GM12878 (cell line): ENCODE measurements around the gene NAP1L5. TPM values are rescaled to one million over a fixed set of nuclear protein-coding genes. Genes with fewer than 3 reads are reported as not detected.

Experiments used
- ATAC-seq: fragments of 200-7000 bp; cut with Tn5 transposase; 3 replicates; pipeline ENCODE4 v1.9.1; 2020; ENCODE audit warnings: mild to moderate bottlenecking, moderate library complexity
- BruUV-seq: library from RNA; stranded (reverse); fragments of 400-500 nt; replicated peaks from 2 replicates; lab custom pipeline; 2021; lab: Mats Ljungman, UMichigan
- CTCF ChIA-PET: fragments of 300-600 bp; sonication (Branson Sonifier 250); formaldehyde crosslinking; extraction: SDS; loops from one replicate; lab custom pipeline; 2021; ENCODE audit warnings: inconsistent platforms; lab: Yijun Ruan, JAX
- POLR2A ChIA-PET: fragments of 350-600 bp; formaldehyde crosslinking; extraction: SDS; loops from one replicate; lab custom pipeline; 2021; ENCODE audit warnings: inconsistent platforms; lab: Charles Lee
- RAD21 ChIA-PET: fragments of 300-600 bp; sonication (Branson Sonifier 250); formaldehyde crosslinking; loops from one replicate; lab custom pipeline; 2023; ENCODE audit warnings: antibody characterized with exemption; ENCODE audit not compliant: unreplicated experiment; lab: Charles Lee
- SMC1A ChIA-PET: fragments of 300-600 bp; sonication (Branson Sonifier 250); formaldehyde crosslinking; loops from one replicate; lab custom pipeline; 2023; ENCODE audit not compliant: unreplicated experiment, uncharacterized antibody; lab: Charles Lee
- DNase-seq: peaks from one replicate; pipeline ENCODE4 v3.0.0-alpha.2; 2011; ENCODE audit warnings: low read depth, low spot score
- FAIRE-seq: peaks from 3 replicates; lab custom pipeline; 2011; peaks lifted over from hg19 to GRCh38; lab: Jason Lieb, UNC
- H2AFZ ChIP-seq: 2 replicates; pipeline ENCODE4 v1.6.0; 2011; ENCODE audit warnings: low read depth, low read length, control low read depth; ENCODE audit not compliant: control insufficient read depth
- H3K27ac ChIP-seq: 2 replicates; pipeline ENCODE4 v1.5.1; 2011; ENCODE audit warnings: control low read depth; ENCODE audit not compliant: control insufficient read depth, insufficient read depth
- H3K27me3 ChIP-seq, 2 experiments: replicated peaks in 1 of 2; 2 replicates each; pipeline versions ENCODE4 v1.6.0 to v1.6.1; 2011; ENCODE audit warnings: low read length in 1 of 2; ENCODE audit not compliant: control insufficient read depth in 2 of 2, insufficient read depth in 2 of 2
- H3K36me3 ChIP-seq, 2 experiments: 2 replicates each; pipeline ENCODE4 v1.5.1; 2011; ENCODE audit warnings: low read length in 1 of 2; ENCODE audit not compliant: control insufficient read depth in 2 of 2, insufficient read depth in 2 of 2
- H3K4me1 ChIP-seq: 2 replicates; pipeline ENCODE4 v1.6.1; 2011; ENCODE audit warnings: mild to moderate bottlenecking, low read length, moderate library complexity, mixed read lengths; ENCODE audit not compliant: control insufficient read depth, insufficient read depth
- H3K4me2 ChIP-seq: 2 replicates; pipeline ENCODE4 v1.6.0; 2011; ENCODE audit warnings: control low read depth; ENCODE audit not compliant: control insufficient read depth, insufficient read depth
- H3K4me3 ChIP-seq: fragments of 200-600 bp; sonication (generic); 2 replicates; pipeline ENCODE4 v1.5.1; 2016
- H3K79me2 ChIP-seq: 2 replicates; pipeline ENCODE4 v1.6.0; 2011; ENCODE audit warnings: low read length; ENCODE audit not compliant: control insufficient read depth, insufficient read depth
- H3K9ac ChIP-seq: 2 replicates; pipeline ENCODE4 v1.8.0; 2011; ENCODE audit warnings: low read length, control low read depth, mixed read lengths; ENCODE audit not compliant: control insufficient read depth, insufficient read depth
- H3K9me3 ChIP-seq: replicated peaks from 3 replicates; pipeline ENCODE4 v1.5.1; 2011; ENCODE audit warnings: mild to moderate bottlenecking, low read length; ENCODE audit not compliant: control insufficient read depth, insufficient read depth
- H4K20me1 ChIP-seq: 2 replicates; pipeline ENCODE4 v1.6.0; 2011; ENCODE audit not compliant: control insufficient read depth, insufficient read depth
- BHLHE40 ChIP-seq, 2 experiments: fragments of 450-650 bp in 1 of 2; IDR thresholded peaks; 2 replicates each; pipeline ENCODE4 v1.6.1; 2011 to 2017; ENCODE audit warnings: low read depth in 2 of 2, borderline replicate concordance in 1 of 2, improper control_type of control experiment in 1 of 2, low read length in 1 of 2, mild to moderate bottlenecking in 1 of 2
- CHD1 ChIP-seq: IDR thresholded peaks from 2 replicates; pipeline ENCODE4 v1.6.1; 2012; ENCODE audit warnings: low read depth, low read length, improper control_type of control experiment
- E2F8 ChIP-seq: fragments of 450-650 bp; IDR thresholded peaks from 2 replicates; pipeline ENCODE4 v1.6.1; 2018; ENCODE audit warnings: mild to moderate bottlenecking, low read depth, moderate library complexity; ENCODE audit not compliant: partially characterized antibody
- IRF4 ChIP-seq: IDR thresholded peaks from 2 replicates; pipeline ENCODE4 v1.6.1; 2011; ENCODE audit warnings: low read depth, low read length
- JUNB ChIP-seq: IDR thresholded peaks from 2 replicates; pipeline ENCODE4 v1.6.1; 2016; ENCODE audit warnings: antibody characterized with exemption, mild to moderate bottlenecking
- KAT2A ChIP-seq: conservative IDR thresholded peaks from 2 replicates; pipeline ENCODE4 v1.6.1; 2011; ENCODE audit warnings: low read depth, low read length; ENCODE audit not compliant: control insufficient read depth
- LARP7 ChIP-seq: fragments of 450-650 bp; IDR thresholded peaks from 2 replicates; pipeline ENCODE4 v1.6.1; 2017; ENCODE audit warnings: mild to moderate bottlenecking
- MYB ChIP-seq: fragments of 150-350 bp; IDR thresholded peaks from 2 replicates; pipeline ENCODE4 v1.6.1; 2014; ENCODE audit warnings: mild to moderate bottlenecking, low read depth, low read length, borderline replicate concordance
- NFYA ChIP-seq: IDR thresholded peaks from 2 replicates; pipeline ENCODE4 v1.6.1; 2011; ENCODE audit warnings: low read depth, mild to moderate bottlenecking, low read length, improper control_type of control experiment, borderline replicate concordance
- PML ChIP-seq: IDR thresholded peaks from 2 replicates; pipeline ENCODE4 v1.6.1; 2012; ENCODE audit warnings: low read length, inconsistent platforms
- POU2F2 ChIP-seq: IDR thresholded peaks from 3 replicates; pipeline ENCODE4 v1.6.1; 2011; ENCODE audit warnings: low read depth, mild to moderate bottlenecking, low read length, borderline replicate concordance
- RELB ChIP-seq: fragments of 450-650 bp; IDR thresholded peaks from 2 replicates; pipeline ENCODE4 v1.6.1; 2017; ENCODE audit warnings: low read depth, mild to moderate bottlenecking, moderate library complexity
- SMAD5 ChIP-seq: IDR thresholded peaks from 2 replicates; pipeline ENCODE4 v1.6.1; 2016; ENCODE audit warnings: antibody characterized with exemption, low read depth
- ZBTB33 ChIP-seq: fragments of 450-650 bp; IDR thresholded peaks from 2 replicates; pipeline ENCODE4 v1.6.1; 2017; ENCODE audit warnings: mild to moderate bottlenecking
- ZNF207 ChIP-seq: fragments of 450-650 bp; IDR thresholded peaks from 2 replicates; pipeline ENCODE4 v1.6.1; 2014; ENCODE audit warnings: antibody characterized with exemption, mild to moderate bottlenecking, borderline replicate concordance
- ZNF384 ChIP-seq: IDR thresholded peaks from 2 replicates; pipeline ENCODE4 v1.6.1; 2012; ENCODE audit warnings: low read depth, mild to moderate bottlenecking, low read length, improper control_type of control experiment, borderline replicate concordance
- WGBS: methylation state at CpG from one replicate; pipeline ENCODE4 v1.1.6; 2016; ENCODE audit warnings: low lambda C conversion rate; ENCODE audit not compliant: insufficient replicate concordance, insufficient coverage; ENCODE audit errors: missing lambda C conversion rate; 5-methylcytosine and 5-hydroxymethylcytosine counted together
- in situ Hi-C: fragments of 300-500 bp; cut with MboI; formaldehyde crosslinking; loops from 9 replicates; pipeline ENCODE4 v1.14.3; 2018; ENCODE audit warnings: mixed read lengths
- intact Hi-C: fragments of 100-400 bp; cut with micrococcal nuclease; formaldehyde crosslinking; loops from one replicate; pipeline ENCODE4 v1.14.2; 2022; ENCODE audit not compliant: unreplicated experiment
- polyA plus RNA-seq, 11 experiments: library from polyadenylated mRNA; depleted of rRNA in 4 of 11; unstranded in 6 of 11; stranded (reverse) in 5 of 11; fragments of >200 nt; fragmentation: Nextera tagmentation in 4 of 11; fragmentation: Illumina TruSeq in 1 of 11; extraction: Ambion mirVana in 4 of 11; extraction: Trizol in 1 of 11; gene quantifications; 1 replicate in 1 of 11; 2 replicates in 10 of 11; pipeline versions ENCODE4 v1.2.1 to v1.2.3, GENCODE V29; 2011 to 2016; ENCODE audit warnings: inconsistent platforms in 2 of 11, missing spikeins in 2 of 11, low read depth in 1 of 11
- total RNA-seq, 4 experiments: library from RNA; depleted of rRNA in 3 of 4; stranded (reverse); fragments of >200 nt in 3 of 4; fragmentation: Illumina TruSeq in 1 of 4; extraction: Trizol in 1 of 4; gene quantifications; 2 replicates each; pipeline versions ENCODE4 v1.2.1 to v1.2.3, GENCODE V29; 2013 to 2021

The NAP1L5 gene
- total and polyA plus RNA-seq, 10 of the 15 experiments (the other 5 are each of a cell fraction or from before 2014, with no cell fraction given), result 2.1 to 5.3 (median 3.7) TPM

- Histone ChIP-seq H4K20me1 (no peaks in the 10 kb centered on the region), H3K9me3 (no peaks in the 10 kb centered on the region), H2AFZ (no peak overlapping the region), H3K79me2 (no peaks in the 10 kb centered on the region), H3K36me3 (no peaks in the 10 kb centered on the region), H3K9ac (no peak overlapping the region), H3K4me3 (no peak overlapping the region), H3K4me1 (no peaks in the 10 kb centered on the region), H3K4me2 (no peak overlapping the region), H3K27me3 (no peaks in the 10 kb centered on the region), H3K27ac (no peak overlapping the region)
- ChIA-PET RAD21 (no interaction called here), SMC1A (interaction anchor here (0.6 to 1.7 kb wide), 4 partner anchors 11 to 495 kb away, joined by 3 to 6 read pairs (median 3); no protein-coding TSS in a partner anchor), POLR2A (no interaction called here), CTCF (no interaction called here)
- in situ Hi-C loops, result no loop called here
- ATAC-seq (no peak), FAIRE-seq (no peak), DNase-seq (no peak)
- no TSS peak for BruUV-seq
- intact Hi-C loops, result no loop called here
- 54% methylated on average over 3 of the region's 3 CpGs for WGBS
- TF ChIP-seq SMAD5 (no peak), PML (no peak), RELB (no peak), ZNF384 (no peak), IRF4 (no peak), BHLHE40 (IDR thresholded peaks at IDR 0.05; ENCODE audit: borderline replicate concordance in 1 of 2, low read depth in 2 of 2, low read length in 1 of 2) (no peak), MYB (no peak), CHD1 (no peak), JUNB (no peak), KAT2A (no peak), NFYA (no peak), LARP7 (no peak), POU2F2 (no peak), E2F8 (no peak), ZBTB33 (no peak), ZNF207 (no peak)
Observed at GRCh38 chr4:88743696-88744095, 46.1 kb upstream of the NAP1L5 start.
